Measurements from ENCODE around the gene CIITA.
A peak's percentile ranks its signal among the peaks of the same experiment; 100 is the strongest.
"Not testable (repeated sequence)": the region's sequence is repeated elsewhere in the genome, so short reads cannot be mapped to it uniquely, and the experiment has no call there.

CIITA gene, protein sequence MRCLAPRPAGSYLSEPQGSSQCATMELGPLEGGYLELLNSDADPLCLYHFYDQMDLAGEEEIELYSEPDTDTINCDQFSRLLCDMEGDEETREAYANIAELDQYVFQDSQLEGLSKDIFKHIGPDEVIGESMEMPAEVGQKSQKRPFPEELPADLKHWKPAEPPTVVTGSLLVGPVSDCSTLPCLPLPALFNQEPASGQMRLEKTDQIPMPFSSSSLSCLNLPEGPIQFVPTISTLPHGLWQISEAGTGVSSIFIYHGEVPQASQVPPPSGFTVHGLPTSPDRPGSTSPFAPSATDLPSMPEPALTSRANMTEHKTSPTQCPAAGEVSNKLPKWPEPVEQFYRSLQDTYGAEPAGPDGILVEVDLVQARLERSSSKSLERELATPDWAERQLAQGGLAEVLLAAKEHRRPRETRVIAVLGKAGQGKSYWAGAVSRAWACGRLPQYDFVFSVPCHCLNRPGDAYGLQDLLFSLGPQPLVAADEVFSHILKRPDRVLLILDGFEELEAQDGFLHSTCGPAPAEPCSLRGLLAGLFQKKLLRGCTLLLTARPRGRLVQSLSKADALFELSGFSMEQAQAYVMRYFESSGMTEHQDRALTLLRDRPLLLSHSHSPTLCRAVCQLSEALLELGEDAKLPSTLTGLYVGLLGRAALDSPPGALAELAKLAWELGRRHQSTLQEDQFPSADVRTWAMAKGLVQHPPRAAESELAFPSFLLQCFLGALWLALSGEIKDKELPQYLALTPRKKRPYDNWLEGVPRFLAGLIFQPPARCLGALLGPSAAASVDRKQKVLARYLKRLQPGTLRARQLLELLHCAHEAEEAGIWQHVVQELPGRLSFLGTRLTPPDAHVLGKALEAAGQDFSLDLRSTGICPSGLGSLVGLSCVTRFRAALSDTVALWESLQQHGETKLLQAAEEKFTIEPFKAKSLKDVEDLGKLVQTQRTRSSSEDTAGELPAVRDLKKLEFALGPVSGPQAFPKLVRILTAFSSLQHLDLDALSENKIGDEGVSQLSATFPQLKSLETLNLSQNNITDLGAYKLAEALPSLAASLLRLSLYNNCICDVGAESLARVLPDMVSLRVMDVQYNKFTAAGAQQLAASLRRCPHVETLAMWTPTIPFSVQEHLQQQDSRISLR

DNA sequence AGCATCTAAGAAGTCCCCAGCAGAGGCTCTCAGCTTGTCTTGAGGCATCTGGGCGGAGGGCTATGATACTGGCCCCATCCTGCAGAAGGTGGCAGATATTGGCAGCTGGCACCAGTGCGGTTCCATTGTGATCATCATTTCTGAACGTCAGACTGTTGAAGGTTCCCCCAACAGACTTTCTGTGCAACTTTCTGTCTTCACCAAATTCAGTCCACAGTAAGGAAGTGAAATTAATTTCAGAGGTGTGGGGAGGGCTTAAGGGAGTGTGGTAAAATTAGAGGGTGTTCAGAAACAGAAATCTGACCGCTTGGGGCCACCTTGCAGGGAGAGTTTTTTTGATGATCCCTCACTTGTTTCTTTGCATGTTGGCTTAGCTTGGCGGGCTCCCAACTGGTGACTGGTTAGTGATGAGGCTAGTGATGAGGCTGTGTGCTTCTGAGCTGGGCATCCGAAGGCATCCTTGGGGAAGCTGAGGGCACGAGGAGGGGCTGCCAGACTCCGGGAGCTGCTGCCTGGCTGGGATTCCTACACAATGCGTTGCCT, at the start of gene CIITA:
Gene CIITA, plus strand, starts transcription at position 404 of the 543 bp plus-strand sequence. Its CDS starts 129 bp downstream, at position 533.
- DNase-seq = peak; percentile 75

DNA sequence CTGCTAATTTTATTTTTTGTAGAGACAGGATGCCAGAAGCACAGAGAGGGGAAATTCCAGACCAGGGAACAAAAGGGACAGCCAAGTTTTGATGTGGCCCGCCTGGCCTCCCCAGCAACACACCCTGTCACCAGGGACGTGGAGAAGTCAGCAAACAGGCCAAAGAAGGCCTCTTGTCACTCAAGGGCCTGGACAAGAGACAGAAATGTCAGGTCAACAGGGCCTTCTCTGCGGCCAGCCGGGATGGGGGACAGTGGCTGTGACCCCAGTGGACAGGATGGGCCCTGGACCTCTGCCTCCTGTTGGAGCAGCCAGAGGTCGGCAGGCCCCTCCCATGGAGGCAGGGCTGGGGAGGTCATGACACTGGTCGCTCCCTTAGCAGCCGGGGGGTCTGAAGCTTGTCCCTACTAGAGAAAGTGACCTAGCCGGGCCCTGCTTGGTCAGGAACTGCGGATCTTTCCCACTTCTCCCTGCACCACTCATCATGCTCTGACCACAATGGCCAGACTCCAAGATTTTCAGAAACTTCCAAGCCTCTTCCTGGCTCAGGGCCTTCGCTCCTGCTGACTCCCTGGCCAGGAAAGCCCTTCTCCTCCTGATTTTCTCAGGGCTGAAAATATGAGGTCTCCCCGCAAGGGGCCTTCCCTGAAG, 49.2 kb upstream of the CIITA start:
- DNase-seq = no peak

DNA sequence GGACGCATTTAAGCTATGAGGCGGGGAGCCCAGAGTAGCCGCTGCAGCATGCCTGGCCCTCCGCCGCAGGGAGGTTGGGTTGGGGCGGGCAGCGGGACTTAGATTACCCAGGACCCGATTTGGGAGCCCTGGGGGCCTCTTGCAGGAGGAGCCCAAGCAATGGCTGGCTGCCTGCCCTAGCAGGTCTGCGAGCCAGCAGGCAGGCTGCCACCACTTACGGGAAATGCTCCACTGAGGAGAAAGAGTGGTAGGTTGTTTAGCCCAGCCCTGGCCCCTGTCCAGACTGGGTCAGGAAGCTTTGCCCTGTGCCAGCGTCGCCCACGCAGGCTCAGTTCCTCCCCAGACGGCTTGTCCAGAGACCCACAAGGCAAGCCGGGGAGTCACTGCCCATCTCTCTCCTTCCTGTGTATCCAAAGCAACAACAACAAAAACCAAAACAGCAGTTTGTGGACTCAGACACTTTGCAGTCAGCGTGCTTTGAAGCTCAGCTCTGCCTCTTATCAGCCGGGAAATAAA, 48.1 kb upstream of the CIITA start:
- peak; percentile 44 for DNase-seq

DNA sequence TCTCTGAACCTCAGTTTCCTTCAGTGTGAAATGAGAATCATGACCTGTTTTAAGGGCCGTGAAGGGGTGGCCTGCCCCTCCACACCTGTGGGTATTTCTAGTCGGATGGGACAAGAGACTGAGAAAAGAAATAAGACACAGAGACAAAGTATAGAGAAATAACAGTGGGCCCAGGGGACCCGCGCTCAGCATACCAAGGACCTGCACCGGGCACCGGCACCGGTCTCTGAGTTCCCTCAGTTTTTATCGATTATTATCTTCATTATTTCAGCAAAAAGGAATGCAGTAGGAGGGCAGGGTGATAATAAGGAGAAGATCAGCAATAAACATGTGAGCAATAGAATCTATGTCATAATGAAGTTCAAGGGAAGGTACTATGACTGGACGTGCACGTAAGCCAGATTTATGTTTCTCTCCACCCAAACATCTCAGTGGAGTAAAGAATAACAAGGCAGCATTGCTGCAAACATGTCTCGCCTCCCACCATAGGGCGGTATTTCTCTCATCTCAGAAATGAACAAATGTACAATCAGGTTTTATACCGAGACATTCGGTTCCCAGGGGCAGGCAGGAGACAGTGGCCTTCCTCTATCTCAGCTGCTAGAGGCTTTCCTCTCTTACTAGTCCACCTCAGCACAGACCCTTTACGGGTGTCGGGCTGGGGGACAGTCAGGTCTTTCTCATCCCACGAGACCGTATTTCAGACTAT, 47.5 kb upstream of the CIITA start:
- DNase-seq = not testable (repeated sequence)

DNA sequence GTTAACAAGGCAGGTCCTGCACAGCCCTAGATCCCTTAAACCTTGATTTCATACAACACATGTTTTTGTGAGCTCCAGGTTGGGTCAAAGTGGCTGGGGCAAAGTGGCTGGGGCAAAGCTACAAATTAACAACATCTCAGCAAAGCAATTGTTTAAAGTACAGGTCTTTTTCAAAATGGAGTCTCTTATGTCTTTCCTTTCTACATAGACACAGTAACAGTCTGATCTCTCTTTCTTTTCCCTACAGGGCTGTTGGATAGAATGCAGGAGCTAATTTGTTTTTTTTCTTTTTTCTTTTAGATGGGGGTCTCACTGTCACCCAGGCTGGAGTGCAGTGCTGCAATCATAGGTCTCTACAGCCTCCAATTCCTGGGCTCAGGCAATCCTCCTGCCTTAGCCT, 46.8 kb upstream of the CIITA start:
- not testable (repeated sequence) for DNase-seq

DNA sequence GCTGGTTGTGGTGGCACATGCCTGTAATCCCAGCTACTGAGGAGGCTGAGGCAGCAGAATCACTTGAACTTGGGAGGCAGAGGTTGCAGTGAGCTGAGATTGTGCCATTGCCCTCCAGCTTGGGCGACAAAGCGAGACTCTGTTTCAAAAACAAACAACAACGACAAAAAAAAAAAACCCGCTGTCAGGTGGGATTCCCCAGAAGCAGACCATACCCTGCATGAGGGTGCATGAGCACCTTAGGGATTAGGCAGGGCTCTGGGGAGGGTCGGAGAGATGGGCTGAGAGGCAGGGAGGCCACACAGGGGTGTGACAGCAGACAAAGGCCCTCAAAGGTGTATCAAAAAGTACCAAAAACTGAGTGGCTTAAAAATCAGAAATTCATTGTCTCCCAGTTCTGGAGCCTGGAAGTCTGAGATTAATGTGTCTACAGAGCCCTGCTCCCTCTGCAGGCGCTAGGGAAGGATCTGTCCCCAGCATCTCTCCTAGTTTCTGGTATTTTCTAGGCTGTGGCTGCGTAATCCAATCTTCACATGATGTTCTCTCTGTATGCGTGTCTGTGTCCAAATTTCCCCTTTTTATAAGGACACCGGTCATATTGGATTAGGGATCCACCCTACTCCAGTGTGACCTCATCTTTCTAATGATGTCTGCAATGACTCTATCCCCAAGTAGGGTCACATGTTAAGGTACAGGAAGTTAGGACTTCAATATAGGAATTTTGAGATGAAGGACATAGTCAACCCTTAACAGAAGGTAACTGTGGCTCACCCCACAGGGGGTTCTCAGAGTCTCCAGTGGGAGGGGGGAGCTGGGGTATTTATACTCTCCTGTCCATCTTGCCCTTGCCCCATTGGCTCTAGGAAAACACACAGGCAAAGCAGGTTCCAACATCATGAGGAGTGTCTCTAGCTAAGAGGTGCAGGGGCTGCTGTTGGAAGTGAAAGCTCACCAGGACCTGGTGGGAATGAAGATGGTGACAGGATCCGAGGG, 44.8 kb upstream of the CIITA start:
- no peak for DNase-seq

DNA sequence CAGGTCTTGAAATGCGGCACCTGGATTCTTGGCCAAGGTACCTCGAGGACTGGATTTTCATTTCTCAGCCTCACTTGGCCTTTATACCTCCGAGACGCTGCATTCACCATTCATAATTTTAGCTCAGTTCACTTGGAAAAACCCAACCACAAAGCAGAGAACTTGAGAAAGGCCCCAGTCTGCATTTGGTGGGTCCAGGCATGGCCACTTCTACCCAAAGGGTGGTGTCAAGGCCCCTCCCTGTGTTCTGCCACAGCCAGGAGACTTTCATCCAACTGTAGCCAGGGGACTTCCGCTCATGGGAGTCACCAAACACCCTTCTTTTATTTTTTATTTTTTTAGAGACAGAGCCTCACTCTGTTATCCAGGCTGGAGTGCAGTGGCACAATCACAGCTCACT, 43.7 kb upstream of the CIITA start:
- DNase-seq = no peak

DNA sequence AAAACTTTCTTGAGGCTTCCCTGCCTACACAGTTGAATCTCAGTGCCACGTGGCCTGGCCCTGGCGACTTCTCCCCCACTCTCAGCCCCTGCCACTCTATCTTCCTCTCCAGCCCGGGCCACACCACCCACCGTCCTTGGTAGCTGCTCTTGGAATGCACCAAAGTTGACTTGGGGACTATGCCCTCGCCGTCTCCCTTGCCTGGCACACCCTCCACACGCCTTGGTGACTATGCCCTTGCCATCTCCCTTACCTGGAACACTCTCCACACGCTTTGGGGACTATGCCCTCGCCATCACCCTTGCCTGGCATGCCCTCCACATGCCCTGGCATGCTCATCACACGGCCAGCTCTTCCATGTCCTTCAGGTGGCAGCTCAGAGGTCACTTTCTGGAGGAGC, 42.9 kb upstream of the CIITA start:
- DNase-seq = no peak

DNA sequence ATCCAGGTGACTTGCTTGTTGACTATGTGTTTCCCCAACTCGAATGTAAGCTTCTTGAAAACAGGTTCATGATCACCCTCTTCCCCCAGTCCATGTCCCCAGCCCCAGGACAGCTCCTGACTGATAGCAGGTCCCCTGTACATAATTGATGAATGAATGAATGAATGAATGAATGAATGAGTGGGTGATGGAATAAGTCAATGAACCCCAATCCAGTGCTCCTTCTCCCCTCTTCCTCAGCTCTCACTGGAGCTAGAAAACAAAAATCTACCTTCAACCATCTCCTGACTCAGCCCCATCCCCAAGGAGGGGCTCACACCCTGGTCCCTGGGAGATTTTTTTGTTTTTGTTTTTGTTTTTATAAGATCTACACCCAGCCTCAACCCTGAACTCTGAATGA, 42.2 kb upstream of the CIITA start:
- no peak for DNase-seq

DNA sequence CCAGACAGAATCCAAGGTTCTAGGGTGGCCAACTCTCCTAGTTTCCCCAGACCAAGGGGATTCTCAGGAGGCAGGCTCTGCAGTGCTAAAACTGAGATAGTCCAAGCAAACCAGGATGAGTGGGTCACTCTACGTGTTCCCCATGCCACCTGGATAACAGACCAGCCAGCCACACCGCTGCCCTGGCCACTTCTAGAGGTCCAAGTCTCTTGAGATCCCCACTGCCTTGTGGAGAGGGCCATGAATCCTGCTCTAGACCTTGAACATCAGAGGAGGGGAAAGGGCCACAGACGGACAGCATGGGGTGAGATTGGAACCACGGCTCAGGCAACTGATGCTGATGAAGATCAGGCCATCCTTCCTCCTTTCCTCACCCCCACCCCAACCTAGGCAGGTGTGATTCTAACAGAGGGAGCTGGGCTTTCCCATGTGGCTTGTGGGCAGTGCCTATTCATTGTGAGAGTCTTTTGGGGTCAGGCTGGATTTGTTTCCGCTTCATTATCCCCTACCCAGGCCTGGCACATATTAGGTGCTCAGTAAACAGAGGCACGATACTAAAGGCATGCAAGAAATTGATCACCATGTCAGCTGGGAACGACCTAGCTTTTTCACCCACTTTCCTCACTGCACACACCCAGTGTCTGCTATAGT, 41.6 kb upstream of the CIITA start:
- no peak for DNase-seq

DNA sequence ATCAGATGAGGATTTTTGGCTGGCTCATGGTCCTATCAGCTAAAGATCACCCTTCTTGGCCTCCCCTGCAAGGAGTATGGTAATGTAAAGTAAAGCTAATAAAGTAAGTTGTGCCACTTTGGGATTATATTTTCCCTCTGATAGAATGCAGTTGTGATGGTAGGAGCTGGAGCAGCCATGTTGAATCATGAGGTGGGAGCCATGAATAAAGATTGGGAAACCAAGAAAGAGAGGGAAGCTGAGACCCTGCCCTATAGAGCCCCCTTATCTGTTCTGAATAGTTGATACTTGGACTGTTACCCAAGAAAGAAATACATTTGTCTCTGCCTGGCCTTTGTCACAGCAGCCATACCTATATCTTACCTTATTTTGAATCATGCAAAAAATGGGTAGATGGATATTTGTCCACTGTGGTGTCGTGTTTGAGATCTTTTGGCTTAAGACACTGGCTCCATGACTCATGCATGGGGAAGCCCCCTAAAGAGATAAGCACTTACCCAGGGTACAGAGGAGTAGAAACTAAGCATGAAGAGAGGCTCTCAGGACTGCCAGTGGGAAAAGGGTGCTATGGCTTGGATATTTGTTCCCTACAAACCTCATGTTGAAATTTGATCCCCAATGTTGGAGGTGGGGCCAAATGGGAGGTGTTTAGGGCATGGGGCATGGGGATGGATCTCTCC, 40.7 kb upstream of the CIITA start:
- DNase-seq = no peak

DNA sequence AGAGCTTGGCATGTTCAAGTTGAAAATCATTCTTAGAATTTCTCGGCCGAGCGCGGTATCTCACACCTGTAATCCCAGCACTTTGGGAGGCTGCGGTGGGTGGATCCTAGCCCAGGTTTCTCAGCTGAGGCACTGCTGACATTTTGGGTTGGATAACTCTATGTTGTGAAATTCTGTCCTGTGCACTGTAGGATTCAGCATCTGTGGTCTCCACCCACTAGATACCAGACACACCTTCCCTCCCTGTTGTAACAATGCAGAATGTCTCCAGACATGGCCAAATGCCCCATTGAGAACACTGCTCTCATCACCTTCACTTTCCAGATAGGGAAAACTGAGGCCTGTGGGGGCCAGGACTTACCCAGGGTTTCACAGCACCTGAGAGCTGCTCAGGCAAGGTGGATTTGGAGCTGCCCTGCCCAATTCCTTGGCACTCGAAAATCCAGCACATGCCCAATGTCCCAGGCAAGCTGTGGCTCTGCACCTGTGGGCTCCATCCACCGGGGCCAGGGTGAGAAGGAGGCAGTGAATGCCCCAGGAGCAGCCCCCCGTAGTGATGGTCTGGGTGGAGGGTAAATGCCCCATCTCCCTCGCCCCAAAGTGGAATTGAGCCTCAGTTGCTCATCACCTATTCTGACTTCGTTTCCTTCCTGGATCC, 38.3 kb upstream of the CIITA start:
- no peak for DNase-seq

DNA sequence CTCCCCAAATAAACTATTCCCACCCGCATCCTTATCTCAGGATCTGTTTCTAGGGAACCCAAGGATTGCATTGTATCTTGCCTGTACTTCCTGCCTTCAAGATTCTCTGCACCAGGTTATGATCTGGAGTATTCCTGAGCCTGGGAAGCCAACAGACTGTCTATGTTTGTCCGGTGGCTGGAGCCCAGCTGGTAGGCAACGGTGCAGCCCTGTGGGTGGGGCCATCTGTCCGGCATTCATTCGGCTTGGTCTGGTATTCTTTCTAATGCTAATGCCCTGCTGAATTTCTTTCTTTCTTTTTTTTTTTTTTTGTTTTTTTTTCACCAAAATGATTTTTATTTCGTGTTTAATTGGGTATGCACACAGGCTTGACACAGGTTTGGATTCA, 37.7 kb upstream of the CIITA start:
- no peak for DNase-seq

DNA sequence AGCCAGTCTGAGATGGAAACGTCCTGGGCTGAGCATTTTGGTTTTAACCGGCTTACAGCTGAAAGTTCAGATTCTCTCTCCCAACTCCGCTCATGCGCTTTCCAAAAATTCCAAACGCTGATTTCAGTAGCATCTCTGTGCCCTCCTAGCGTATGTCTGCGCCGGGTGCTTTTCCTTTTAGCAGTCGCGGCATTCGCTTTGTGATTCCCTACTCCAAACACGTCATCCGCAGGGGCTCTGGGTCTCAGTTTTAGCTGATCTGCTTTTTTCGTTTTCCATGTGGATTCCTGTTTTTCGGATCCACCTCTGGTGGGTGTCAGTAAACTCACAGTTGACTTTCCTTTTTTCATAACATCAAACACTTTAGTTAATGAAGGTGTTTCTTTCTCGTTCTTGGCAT, 36.3 kb upstream of the CIITA start:
- no peak for DNase-seq

DNA sequence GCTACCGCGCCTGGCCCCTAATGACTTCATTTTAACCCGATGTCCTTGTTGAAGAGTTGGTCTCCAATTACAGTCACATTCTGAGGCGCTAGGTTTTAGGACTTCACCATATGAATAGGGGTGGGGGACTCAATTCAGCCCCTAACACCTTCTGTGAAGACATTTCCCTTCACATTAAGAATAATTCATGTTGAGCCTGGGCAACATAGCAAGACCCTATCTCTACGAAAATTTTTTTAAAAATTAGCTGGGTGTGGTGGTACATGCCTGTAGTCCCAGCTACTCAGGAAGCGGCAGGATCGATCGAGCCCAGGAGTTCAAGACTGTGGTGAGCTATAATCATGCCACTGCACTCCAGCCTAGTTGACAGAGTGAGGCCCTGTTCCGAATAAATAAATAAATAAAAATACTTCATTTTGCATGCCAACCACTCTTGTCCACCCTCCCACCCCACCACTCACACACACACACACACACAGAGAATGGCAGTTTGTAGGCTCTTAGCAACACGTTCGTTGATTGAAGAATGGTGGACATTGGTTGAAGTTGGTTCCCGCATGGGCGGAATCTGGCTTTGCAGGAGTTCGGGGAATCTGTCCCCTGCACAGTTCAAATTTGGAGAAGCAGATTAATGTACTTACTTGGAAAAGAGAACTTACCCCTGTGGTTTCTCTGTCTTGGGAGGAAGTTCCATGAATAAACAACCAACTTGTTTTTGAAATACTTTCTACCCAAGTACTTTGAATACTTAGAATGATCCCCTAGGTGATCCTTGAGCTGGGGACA, 30.6 kb upstream of the CIITA start:
- DNase-seq = no peak

DNA sequence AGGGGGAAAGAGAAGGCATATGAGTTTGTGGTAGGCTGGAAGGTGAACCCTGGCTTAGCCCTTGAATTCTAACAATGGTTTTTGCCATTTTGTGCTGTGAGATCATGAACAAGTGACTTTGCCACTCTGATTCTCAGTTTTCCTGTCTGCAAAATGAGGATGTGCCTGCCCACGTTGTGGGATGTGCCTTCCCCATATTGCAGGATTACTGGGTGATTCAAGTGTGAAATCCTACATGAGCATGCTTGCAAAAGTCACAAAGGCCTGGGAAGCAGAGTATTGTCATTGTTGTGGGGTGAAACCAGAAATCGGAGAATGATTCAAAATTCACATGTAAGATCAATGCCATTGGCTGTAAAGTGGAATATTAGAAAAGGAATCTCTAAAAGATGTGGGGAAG, 29.8 kb upstream of the CIITA start:
- DNase-seq = no peak

DNA sequence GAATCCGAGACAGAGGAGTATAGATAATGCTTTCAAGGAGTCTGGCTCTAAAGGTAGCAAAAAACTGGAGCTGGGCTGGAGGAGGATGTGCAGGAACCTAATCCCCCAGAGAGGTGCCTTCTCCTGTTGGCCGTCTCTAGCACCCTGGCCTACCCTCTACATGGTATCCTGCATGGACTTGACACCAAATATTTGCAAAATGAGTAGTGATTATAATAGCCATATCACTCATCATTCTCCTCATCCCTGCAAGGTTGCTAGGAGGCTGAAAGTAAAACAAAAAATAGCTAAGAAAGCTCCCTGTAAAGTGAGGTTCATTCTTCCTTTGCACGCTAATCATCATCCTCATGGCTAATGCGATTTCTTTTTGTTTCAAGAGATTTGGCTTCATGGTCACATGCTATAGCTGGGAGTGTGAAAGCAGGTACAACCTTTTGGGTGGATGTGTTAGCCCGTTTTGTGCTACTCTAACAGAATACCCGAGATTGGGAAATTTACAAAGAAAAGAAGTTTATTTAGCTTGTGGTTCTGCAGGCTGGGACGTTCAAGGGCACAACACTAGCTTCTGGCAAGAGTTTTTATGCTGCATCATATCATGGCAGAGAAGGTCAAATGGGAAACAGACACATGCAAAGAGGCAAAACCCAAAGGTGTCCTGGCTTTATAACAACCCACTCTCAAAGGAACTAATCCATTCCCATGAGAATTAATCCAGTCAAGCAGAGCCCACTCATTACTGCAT, 27.1 kb upstream of the CIITA start:
- no peak for DNase-seq

All from T1000 (cell line).